T-helper 1 cell treated with Interleukin-12 subunit alpha and Interleukin-12 subunit beta and Interleukin-4 antibody, amounts not matched to agents 30 μg/mL and 1 μg/mL, for 36 hours (primary cell): ENCODE measurements around the gene PDGFA.

Source experiments
- H3K27ac Mint-ChIP-seq: one replicate; pipeline ENCODE4 v1.8.0; 2021; ENCODE audit warnings: mild to moderate bottlenecking, mixed read lengths
- H3K27me3 Mint-ChIP-seq: one replicate; pipeline ENCODE4 v1.8.0; 2021; ENCODE audit warnings: low read depth, mixed read lengths
- H3K36me3 Mint-ChIP-seq: one replicate; pipeline ENCODE4 v1.8.0; 2021; ENCODE audit warnings: low read depth, mixed read lengths
- H3K4me1 Mint-ChIP-seq: one replicate; pipeline ENCODE4 v1.8.0; 2021; ENCODE audit warnings: low read depth, mixed read lengths
- H3K4me3 Mint-ChIP-seq: one replicate; pipeline ENCODE4 v1.8.0; 2021; ENCODE audit warnings: mild to moderate bottlenecking, moderate library complexity, mixed read lengths
- H3K9me3 Mint-ChIP-seq: one replicate; pipeline ENCODE4 v1.8.0; 2021; ENCODE audit warnings: mixed read lengths

Gene PDGFA

GRCh38 chr7:499853-500485 lies 19.7 kb downstream of the PDGFA start:
- Mint-ChIP-seq H3K36me3 (no peaks in the 10 kb centered on the region), H3K27ac (no peak overlapping the region), H3K27me3 (no peaks in the 10 kb centered on the region), H3K4me3 (no peak overlapping the region), H3K4me1 (no peaks in the 10 kb centered on the region), H3K9me3 (no peaks in the 10 kb centered on the region)

GRCh38 chr7:498678-499641 lies 20.7 kb downstream of the PDGFA start:
- Mint-ChIP-seq H3K36me3 (no peaks in the 10 kb centered on the region), H3K27ac (no peak overlapping the region), H3K9me3 (no peaks in the 10 kb centered on the region), H3K27me3 (no peaks in the 10 kb centered on the region), H3K4me3 (no peak overlapping the region), H3K4me1 (no peaks in the 10 kb centered on the region)

- Mint-ChIP-seq H3K27me3 (no peaks in the 10 kb centered on the region), H3K27ac (no peak overlapping the region), H3K9me3 (no peaks in the 10 kb centered on the region), H3K4me1 (no peaks in the 10 kb centered on the region), H3K4me3 (no peak overlapping the region), H3K36me3 (no peaks in the 10 kb centered on the region)
Measured at GRCh38 chr7:497946-498655, 21.5 kb downstream of the PDGFA start.

GRCh38 chr7:497346-497745 lies 22.3 kb downstream of the PDGFA start:
- no peaks in the 10 kb centered on the region for H3K9me3 Mint-ChIP-seq
- no peaks in the 10 kb centered on the region for H3K36me3 Mint-ChIP-seq
- H3K27ac Mint-ChIP-seq: no peak overlapping the region

GRCh38 chr7:496528-497295 lies 22.9 kb downstream of the PDGFA start:
- no peaks in the 10 kb centered on the region for H3K4me1 Mint-ChIP-seq
- no peak overlapping the region for H3K4me3 Mint-ChIP-seq
- H3K27me3 Mint-ChIP-seq: no peaks in the 10 kb centered on the region
- H3K27ac Mint-ChIP-seq: no peak overlapping the region
- no peaks in the 10 kb centered on the region for H3K9me3 Mint-ChIP-seq
- no peaks in the 10 kb centered on the region for H3K36me3 Mint-ChIP-seq

More at GRCh38 chr7:497346-497745, 22.3 kb downstream of the PDGFA start:
- no peaks in the 10 kb centered on the region for H3K4me1 Mint-ChIP-seq
- no peaks in the 10 kb centered on the region for H3K27me3 Mint-ChIP-seq
- H3K4me3 Mint-ChIP-seq: no peak overlapping the region

- H3K36me3 Mint-ChIP-seq: no peaks in the 10 kb centered on the region
- H3K27me3 Mint-ChIP-seq: no peaks in the 10 kb centered on the region
- no peak overlapping the region for H3K4me3 Mint-ChIP-seq
- H3K27ac Mint-ChIP-seq: no peak overlapping the region
- no peaks in the 10 kb centered on the region for H3K9me3 Mint-ChIP-seq
- H3K4me1 Mint-ChIP-seq: no peaks in the 10 kb centered on the region
Measured at GRCh38 chr7:495761-496321, 23.8 kb downstream of the PDGFA start.

- no peak overlapping the region for H3K27ac Mint-ChIP-seq
- no peaks in the 10 kb centered on the region for H3K27me3 Mint-ChIP-seq
- no peaks in the 10 kb centered on the region for H3K4me1 Mint-ChIP-seq
- H3K4me3 Mint-ChIP-seq: no peak overlapping the region
- H3K9me3 Mint-ChIP-seq: no peaks in the 10 kb centered on the region
- no peaks in the 10 kb centered on the region for H3K36me3 Mint-ChIP-seq
Measured at GRCh38 chr7:495326-495725, 24.3 kb downstream of the PDGFA start.

GRCh38 chr7:494906-495305 lies 24.7 kb downstream of the PDGFA start:
- H3K4me3 Mint-ChIP-seq: no peak overlapping the region
- no peaks in the 10 kb centered on the region for H3K9me3 Mint-ChIP-seq
- no peak overlapping the region for H3K27ac Mint-ChIP-seq
- no peaks in the 10 kb centered on the region for H3K27me3 Mint-ChIP-seq
- H3K36me3 Mint-ChIP-seq: no peaks in the 10 kb centered on the region
- no peaks in the 10 kb centered on the region for H3K4me1 Mint-ChIP-seq

GRCh38 chr7:494259-494687 lies 25.4 kb downstream of the PDGFA start:
- H3K27me3 Mint-ChIP-seq: peaks cover 2% of the 10 kb centered on the region
- no peak overlapping the region for H3K4me3 Mint-ChIP-seq
- H3K9me3 Mint-ChIP-seq: no peaks in the 10 kb centered on the region
- no peaks in the 10 kb centered on the region for H3K4me1 Mint-ChIP-seq
- H3K36me3 Mint-ChIP-seq: no peaks in the 10 kb centered on the region
- no peak overlapping the region for H3K27ac Mint-ChIP-seq

- H3K36me3 Mint-ChIP-seq: no peaks in the 10 kb centered on the region
- H3K9me3 Mint-ChIP-seq: no peaks in the 10 kb centered on the region
- no peak overlapping the region for H3K27ac Mint-ChIP-seq
- no peak overlapping the region for H3K4me3 Mint-ChIP-seq
- H3K4me1 Mint-ChIP-seq: no peaks in the 10 kb centered on the region
- H3K27me3 Mint-ChIP-seq: peaks cover 6% of the 10 kb centered on the region
Measured at GRCh38 chr7:493661-494251, 25.9 kb downstream of the PDGFA start.

GRCh38 chr7:492714-493065 lies 27.0 kb downstream of the PDGFA start:
- Mint-ChIP-seq H3K36me3 (no peaks in the 10 kb centered on the region), H3K9me3 (no peaks in the 10 kb centered on the region), H3K27ac (no peak overlapping the region), H3K4me1 (no peaks in the 10 kb centered on the region), H3K4me3 (no peak overlapping the region), H3K27me3 (peaks cover 14% of the 10 kb centered on the region)

- Mint-ChIP-seq H3K4me3 (no peak overlapping the region), H3K4me1 (no peaks in the 10 kb centered on the region), H3K27me3 (peaks cover 14% of the 10 kb centered on the region), H3K36me3 (no peaks in the 10 kb centered on the region), H3K27ac (no peak overlapping the region), H3K9me3 (no peaks in the 10 kb centered on the region)
Measured at GRCh38 chr7:491958-492713, 27.5 kb downstream of the PDGFA start.

- no peaks in the 10 kb centered on the region for H3K4me1 Mint-ChIP-seq
- H3K27ac Mint-ChIP-seq: no peak overlapping the region
- no peaks in the 10 kb centered on the region for H3K9me3 Mint-ChIP-seq
- peaks cover 17% of the 10 kb centered on the region for H3K27me3 Mint-ChIP-seq
- no peaks in the 10 kb centered on the region for H3K36me3 Mint-ChIP-seq
- no peak overlapping the region for H3K4me3 Mint-ChIP-seq
Measured at GRCh38 chr7:491292-491957, 28.2 kb downstream of the PDGFA start.
